Stimulated activated CD4-positive, alpha-beta T cell treated with anti-CD3 and anti-CD28 coated beads, Interleukin-2, amount 100 ng/mL, for 24 hours (primary cell): ENCODE results near the gene NANOS3.

Experiments
- DNase-seq, 2 donors: peaks; one replicate each; pipeline ENCODE4 v3.0.0-alpha.2; 2020

The NANOS3 gene

DNA sequence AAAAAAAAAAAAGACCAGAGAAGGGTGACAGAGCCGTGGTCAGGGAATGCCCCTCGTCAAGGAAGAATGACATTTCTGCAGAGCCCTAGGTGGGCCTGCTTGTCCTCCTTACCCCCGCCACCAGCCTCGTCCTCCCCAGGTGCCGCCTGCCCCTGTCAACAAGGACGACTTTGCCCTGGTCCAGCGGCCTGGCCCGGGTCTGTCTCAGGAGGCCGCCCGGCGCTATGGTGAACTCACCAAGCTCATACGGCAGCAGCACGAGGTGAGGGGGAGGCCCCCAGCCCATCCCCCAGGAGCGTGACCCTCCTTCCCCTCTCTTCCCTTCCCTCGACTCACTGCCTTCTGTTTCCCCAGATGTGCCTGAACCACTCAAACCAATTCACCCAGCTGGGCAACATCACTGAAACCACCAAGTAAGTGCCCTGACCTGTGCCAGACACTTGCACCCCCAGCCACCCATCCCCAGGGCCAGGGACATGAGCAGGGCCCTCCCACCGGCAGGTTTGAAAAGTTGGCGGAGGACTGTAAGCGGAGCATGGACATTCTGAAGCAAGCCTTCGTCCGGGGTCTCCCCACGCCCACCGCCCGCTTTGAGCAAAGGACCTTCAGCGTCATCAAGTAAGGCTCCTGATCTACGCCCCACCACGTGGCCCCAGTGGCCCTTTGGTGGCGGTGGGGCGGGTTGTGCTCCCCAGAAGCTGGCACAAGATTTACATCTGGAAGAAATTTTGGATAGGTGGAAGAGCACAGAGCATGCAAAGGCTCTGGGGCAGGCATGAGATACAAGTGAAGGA is 46.5 kb downstream of the NANOS3 start:
- DNase-seq = no peak

DNA sequence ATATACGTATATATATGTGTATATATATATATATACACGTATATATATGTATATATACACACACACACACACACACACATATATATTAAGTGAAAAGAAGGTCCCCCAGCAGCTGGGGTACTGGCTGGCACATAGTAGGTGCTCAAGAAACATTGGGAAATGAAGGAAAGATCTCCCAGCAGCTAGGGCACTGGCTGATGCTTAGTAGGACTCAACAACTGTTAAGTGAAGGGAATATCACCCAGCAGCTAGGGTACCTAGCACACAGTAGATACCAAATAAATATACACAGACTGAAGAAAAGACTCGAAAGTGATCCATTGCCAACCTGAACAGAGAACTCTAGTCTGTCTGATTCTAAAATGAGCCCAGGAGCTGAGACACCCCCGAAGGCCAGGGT is 49.1 kb downstream of the NANOS3 start:
- no peak for DNase-seq

DNA sequence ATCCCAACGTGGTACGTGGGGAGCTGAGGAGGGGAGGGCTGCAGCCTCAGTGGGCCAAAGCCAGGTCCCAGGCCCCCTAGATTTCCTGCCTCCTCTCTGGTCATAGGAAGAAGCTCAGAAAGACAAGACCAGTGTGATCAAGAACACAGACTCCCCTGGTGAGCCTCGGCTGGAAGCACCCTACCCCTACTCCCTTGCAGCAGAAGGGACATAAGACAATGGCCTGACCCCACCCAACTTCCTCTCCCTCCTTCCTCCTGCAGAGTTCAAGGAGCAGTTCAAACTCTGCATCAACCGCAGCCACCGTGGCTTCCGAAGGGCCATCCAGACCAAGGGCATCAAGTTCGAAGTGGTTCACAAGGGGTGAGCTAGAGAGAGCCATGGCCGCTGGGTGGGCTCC is 49.8 kb downstream of the NANOS3 start:
- no peak for DNase-seq

DNA sequence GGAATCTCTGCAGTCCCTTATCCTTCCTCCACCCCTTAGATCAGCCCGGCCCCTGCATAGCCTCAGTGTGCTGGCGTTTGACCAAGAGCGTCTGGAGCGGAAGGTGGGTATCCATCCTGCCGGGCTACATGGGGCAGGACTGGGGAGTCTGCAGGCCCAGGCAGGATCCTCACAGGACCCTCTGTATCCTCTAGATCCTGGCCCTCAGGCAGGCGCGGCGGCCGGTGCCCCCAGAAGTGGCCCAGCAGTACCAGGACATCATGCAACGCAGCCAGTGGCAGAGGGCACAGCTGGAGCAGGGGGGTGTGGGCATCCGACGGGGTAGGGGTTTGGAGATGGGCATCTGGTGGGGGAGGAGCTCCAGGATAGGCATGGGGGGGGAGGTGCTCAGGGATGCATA is 52.4 kb downstream of the NANOS3 start:
- DNase-seq = no peak

DNA sequence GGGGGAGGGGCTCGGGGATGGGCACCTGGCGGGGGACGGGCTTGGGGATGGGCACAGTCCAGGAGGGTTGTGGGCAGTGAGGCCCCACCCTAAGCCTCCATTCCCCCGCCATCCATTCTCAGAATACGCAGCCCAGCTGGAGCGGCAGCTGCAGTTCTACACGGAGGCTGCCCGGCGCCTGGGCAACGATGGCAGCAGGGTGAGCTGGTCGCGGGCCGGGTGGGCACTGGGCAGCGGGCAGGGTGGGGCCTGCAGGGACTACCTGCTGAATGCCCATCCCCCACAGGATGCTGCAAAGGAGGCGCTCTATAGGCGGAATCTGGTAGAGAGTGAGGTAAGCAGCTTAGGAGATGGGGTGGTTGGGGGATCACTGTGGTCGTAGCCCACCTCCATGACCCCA is 53.0 kb downstream of the NANOS3 start:
- DNase-seq = no peak
